Fibroblast of lung (primary cell): Measurements from ENCODE around the gene ETFA.

Source experiments
- EZH2 ChIP-seq: IDR thresholded peaks from 2 replicates; pipeline ENCODE4 v1.5.1; 2012; ENCODE audit warnings: low read length, control low read depth, mild to moderate bottlenecking; ENCODE audit errors: missing control alignments
- TF ChIP-seq, protein P1 (sequence below), 2 donors: IDR thresholded peaks in 1 of 2; conservative IDR thresholded peaks in 1 of 2; 1 replicate in 1 of 2; 2 replicates in 1 of 2; pipeline ENCODE4 v1.5.1; 2011 to 2012; ENCODE audit warnings: low read length in 2 of 2, control low read depth in 1 of 2, inconsistent platforms in 1 of 2, low read depth in 1 of 2, mild to moderate bottlenecking in 1 of 2

DNA sequence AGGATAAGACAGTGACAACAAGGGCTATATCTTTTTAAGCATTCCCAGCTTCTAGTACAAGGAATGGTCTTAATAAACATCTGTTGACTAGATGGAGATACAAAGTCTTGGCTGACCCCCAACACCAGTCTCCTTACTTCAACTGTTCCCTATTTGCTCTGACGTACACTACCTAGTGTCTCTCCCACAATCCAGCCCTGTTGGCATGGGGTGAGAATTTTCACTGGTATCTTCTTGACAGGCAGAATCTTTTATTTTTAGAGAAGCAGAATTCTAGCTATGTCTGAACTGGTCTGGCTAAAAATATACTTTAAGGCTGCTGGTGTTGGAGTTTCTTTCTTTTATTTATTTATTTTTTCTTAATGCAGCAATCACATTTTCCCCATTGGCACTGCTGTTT, 82.0 kb downstream of the ETFA start:
- TF ChIP-seq, protein P1, sequence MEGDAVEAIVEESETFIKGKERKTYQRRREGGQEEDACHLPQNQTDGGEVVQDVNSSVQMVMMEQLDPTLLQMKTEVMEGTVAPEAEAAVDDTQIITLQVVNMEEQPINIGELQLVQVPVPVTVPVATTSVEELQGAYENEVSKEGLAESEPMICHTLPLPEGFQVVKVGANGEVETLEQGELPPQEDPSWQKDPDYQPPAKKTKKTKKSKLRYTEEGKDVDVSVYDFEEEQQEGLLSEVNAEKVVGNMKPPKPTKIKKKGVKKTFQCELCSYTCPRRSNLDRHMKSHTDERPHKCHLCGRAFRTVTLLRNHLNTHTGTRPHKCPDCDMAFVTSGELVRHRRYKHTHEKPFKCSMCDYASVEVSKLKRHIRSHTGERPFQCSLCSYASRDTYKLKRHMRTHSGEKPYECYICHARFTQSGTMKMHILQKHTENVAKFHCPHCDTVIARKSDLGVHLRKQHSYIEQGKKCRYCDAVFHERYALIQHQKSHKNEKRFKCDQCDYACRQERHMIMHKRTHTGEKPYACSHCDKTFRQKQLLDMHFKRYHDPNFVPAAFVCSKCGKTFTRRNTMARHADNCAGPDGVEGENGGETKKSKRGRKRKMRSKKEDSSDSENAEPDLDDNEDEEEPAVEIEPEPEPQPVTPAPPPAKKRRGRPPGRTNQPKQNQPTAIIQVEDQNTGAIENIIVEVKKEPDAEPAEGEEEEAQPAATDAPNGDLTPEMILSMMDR (conservative IDR thresholded peaks at IDR 0.05 in 1 of 2, IDR thresholded peaks at IDR 0.05 in 1 of 2; ENCODE audit: low read depth in 1 of 2, low read length in 2 of 2), result no peak
- no peak for TF ChIP-seq EZH2
